NCI-H446 treated with DMSO at 0.1 percent for 48 hours (cell line): Measurements from ENCODE around the gene HAND1.
A peak's percentile ranks its signal among the peaks of the same experiment; 100 is the strongest.

ENCODE experiments used
- DNase-seq: peaks from one replicate; lab custom pipeline; 2025; lab: John Stamatoyannopoulos, UW

The HAND1 gene

DNA sequence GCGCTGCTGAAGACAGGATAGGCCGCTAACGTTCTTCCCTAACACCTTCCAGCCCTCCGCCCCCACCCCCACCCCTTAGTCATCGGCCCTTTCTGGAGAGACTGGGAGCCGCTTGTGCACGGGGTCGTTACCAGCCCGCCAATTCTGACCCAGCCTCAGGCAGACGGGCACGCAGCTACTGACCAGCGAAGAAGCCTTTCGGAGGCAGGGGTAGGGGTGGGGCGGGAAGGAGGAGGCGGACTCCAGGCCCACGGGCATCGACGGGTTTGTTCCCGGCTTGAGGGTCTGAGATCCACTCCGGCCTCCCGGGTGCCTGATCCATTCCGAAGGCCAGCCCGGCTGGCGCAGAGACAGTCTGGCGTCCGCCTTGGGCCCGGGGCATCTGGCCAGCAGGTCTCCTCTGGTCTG is 729 bp upstream of the HAND1 start:
- DNase-seq: no peak

DNA sequence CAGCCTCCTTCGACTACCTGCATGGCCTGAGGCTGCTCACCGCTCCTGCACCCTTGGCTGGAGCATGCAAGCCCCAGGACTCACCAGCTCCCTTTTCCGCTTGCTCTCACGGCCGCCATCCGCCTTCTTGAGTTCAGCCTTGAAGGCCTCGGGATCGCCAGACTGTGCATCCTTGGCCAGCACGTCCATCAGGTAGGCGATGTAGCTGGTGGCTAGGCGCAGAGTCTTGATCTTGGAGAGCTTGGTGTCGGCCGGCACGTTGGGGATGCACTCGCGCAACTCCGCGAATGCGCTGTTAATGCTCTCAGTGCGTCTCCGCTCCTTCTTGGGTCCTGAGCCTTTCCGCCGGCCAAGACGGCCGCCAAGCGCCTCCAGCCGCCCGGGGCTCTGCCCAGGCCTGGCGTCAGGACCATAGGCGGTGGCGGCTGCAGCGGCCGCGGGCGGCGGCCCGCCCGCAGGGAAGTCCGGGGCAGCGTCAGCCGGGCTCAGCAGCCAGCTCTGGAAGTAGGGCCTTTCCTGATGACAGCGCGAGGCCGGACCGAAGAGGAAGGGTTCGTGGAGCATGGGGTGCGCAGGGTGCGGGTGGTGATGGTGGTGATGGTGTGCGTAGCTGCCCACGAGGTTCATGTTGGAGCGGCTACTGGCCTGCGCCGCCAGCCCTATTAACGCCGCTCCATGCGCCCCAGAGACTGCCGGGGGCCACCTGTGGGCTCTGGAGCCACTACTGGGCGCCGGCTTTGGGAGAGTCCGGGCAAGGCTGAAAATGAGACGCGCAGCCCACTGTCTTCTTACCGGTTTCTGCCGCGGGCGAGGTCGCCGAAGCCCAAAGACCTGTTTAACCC is 424 bp downstream of the HAND1 start:
- DNase-seq: no peak

DNA sequence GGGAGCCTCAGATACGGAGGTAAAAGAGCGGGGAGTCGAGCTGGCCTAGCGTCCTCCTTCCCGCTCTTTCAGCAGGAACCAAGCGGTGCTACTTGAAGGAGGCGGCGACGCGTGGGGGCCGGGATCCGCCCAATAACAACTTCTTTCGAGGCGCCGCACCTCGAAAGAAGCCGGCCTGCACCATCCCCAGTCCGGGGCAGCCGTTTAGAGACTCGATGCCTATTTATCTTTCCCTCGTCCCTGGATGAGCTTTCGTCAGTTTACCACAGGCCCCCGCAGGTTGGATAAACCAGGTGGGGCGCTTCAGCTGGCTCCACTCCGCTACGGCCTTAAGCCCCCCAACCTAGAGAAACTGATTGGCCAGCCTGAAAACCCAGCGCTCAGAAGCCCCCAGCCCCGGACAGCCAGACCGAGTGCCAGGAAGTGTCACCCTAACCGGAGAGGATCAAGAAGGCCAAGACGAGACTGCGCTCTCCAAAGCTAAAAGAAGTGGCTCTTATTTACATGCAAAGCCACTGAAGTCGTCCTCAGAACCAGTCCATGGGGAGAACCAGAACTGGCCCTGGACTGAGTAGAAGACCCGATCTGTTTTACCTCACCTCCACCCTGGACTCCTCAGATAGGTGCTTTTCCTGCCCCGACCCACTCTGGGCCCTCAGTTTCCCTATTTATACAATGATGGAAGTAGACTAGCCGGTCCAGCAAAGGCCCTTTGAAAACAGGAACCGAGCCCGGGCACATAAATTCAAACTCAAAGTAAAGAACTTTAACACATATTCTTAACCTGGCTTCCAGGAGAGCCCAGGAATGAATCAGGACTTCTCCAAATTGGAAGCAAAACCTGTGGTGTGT is 1.4 kb downstream of the HAND1 start:
- no peak for DNase-seq

DNA sequence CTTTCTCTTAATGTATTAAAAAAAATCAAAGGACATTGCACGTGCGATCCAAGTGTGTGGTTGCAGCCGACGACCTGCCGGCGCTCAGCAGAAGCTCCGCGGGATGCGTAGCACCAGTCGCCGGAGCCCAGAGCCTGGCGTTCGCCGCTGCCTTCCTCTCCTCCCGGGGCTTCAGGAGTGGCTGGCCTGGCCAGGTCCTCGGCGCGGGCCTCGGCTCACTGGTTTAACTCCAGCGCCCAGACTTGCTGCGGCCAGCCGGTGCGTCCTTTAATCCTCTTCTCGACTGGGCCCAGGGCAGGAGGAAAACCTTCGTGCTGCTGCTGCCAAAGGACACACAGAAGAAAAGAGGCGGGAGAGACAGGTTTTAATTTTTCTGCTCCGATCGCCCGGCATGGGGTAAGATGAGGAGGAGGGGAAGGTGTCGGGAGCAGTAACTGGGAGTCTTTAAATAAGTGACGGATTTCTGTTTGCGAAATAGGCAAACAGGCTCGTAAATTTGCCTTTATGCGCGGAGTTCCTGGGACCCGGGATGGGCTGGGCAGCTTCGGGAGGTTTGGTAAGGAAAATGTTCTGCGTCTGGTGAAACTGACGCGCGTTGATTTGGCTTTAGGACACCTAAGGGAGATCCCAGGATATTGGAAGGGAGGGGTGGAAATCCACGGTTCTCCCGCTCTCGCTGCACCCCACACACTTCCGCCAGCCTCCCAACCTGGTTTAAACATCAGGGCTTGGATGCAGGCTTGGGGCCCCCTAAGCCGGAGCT is 2.3 kb downstream of the HAND1 start:
- DNase-seq: no peak

DNA sequence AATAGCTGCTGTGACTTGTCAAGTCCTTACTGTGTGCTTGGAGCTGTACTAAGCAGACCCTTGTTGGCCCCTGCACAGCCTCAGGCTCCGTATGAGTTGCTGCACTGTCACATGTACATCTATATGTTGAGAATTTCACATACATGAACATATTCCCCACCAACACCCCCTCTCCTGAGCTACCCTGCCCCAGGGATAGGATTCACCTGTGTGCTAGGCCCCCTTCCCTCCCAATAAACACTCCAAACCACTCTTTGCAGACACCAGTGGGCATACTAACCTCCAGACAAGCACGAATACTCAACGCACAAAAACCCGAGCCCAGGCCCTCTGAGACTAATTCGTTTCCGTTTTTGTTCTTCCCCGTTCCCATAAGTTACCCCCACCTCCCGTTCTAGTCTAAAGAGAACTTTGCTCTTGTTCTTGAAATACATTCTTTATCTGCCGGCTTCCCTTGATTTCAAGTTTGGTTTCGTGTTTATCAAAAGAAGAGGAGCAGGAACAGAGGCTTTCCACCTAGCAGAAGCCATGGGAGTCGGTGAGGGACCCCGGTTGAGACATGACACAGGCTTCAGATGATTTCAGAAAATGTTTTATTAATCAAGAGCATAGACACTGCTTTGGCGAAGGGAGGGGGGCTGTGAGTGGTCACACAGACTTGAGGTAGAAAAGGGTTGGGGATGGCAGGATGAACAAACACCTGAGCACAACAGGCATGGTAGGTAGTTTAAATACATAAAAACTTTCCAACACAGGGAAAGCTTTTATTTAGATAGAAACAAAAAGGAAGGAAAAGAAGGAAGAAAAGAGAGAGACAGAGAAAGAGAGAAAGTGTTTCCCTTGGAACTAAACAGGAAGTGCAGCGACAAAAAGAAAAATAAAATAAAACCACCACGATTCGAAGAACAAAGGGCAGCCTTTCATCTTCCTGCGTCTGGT is 3.4 kb downstream of the HAND1 start:
- DNase-seq: no peak

DNA sequence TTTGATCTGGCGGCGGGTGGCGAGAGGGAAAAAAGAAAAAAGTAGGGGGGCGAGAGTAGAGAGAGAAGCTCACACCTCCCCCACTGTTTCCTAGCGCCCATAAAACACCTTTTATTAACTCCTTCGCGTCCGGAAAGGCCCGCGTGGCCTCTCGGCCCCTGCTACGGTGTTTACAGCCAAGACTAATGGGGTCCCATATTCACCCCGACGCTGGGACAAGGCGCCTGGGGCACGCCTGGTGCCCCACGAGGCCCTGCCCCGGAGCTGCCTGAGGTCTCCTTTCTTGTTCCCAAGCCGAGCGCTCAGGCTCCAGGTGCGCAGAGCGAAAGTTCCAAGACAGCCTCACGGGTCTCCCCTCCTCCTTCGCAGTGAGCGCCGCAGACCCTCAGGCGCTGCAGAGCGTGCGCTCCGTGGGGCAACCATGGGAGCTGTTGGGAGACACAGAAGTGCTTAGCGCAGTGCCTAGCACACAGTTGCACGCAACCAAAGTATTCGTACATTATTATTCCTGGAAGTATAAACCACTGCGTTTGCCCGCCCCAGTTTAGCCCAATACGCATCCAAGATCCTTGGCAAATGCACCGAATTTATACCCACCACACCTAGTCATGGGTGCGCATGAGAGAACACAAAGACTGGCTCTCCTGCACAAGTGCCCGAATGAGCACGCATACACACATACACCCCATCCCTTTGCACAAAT is 4.3 kb downstream of the HAND1 start:
- DNase-seq: no peak

DNA sequence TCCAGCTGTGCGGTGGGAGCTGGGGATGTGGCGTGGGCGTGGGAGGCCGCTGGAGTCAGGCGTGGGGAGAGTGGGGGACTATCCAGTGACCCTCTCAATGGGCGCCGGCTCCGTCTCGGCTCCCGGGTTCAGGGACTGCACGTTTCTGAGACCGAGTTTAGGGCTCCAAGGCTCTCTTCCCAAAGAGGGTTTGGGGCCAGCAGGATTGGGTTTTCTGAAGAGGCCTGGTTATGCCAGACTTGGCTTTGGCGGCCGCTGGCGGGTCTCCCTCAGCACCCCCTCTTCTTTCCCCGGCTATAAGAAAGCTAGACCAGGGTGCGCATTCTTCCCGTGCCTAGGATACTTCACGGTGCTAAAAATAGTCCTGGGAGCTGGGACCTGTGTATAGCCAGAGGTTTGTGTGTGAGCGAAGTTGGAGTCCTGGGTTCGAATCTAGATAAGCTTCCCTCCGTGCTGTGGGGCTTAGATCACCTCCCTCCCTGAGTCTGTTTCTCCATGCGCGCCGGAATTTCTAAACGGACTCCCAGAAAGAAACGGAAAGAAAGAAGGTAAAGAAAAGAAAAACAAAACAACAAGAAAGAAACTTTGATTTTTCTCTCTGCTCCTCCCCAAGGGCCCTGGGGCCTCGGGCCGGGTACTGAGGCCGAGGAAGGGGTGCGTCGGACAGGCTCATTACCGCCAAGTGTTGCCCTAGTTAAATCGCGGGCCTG is 5.0 kb downstream of the HAND1 start:
- no peak for DNase-seq

DNA sequence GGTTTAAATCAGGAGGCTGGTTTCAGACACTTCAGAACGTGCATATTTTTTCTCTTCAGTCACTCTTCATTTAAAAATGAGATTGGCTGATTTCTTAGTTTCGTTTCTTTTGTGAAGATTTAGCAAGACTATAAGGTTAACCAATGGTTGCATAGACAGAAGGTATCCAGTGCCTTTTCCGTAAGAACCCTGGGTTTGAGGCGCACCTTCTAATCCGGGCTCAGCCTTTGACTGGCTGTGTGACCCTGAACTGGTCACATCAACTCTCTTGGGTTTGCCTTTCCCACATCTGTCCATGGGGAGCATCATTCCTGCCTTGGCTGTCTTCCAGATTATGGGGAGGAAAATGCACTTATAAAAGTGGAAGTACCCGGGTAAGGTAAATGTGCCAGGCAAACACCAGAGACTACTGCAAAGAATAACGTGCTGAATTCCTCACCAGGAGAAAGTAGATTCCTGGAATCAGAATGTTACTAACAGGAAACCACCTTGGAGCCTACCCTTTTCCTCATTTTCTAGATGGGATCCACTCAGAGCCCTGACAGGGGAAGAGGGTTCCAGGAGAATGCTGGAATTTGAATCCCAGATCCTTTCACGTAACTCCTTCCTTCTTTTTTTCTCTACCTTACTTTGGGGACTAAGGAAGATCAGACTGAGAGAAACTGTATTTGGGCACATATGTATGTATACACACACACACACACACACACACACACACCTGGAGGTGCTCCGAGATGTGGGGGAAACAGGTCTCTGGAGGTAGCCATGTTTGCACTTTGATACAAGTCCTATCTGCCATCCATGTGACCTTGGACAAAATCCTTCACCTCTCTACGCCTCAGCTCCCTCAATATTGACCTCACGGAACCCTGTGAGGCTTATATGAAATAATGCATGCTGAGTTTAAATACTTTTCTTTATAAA is 6.8 kb downstream of the HAND1 start:
- DNase-seq: no peak

DNA sequence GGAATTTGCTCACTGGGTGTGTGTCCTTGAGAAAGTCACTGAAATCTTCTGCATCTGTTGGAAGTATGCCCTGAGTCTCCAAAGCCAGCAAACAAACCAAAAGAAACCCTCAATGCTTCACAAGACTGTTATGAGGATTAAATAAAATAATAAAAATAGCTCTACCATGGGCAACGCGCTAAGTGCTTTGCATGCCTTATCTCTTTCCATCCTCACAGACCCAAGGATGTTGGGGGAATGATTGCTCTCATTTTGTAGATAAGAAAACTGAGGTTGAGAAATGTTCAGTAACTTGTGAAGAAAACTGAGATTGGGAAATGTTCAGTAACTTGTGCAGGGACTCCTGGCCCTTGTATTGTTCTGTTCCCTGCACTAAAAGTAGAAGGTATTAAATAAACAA is 7.9 kb downstream of the HAND1 start:
- DNase-seq: no peak

DNA sequence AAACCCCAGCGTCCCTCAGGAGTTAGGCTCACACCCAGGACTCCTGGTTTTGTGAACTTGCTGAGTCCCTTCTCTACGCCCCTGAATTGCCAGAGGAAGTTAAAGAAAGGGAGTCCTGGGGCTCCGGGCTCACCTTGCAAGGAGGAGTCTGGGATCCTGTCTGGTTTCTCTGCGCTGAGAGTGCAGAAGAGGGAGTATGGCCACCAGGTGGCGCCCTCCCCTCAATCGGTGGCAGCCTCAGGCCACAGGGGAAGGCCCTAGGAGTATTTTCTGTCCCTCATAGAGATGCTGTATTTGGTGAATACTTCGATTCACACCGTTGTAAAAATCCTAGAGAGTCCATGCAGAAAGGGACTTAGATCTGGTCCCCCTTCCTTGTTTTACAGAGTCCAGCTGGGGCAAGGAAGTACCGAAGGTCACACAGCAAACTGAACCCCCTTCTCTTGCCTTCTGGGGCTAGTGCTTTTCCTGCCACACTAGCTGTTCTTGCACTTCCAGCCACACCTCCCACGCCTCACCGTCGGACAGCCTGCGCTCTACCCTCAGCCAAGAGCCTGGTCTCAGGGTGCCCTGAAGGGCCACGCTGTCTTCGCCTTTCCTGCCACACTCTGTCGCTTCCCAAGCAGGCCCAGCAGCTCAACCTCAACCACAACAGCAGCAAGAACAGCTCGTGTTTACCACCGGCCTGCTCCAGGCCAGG is 10.2 kb downstream of the HAND1 start:
- peak; percentile 10 for DNase-seq

DNA sequence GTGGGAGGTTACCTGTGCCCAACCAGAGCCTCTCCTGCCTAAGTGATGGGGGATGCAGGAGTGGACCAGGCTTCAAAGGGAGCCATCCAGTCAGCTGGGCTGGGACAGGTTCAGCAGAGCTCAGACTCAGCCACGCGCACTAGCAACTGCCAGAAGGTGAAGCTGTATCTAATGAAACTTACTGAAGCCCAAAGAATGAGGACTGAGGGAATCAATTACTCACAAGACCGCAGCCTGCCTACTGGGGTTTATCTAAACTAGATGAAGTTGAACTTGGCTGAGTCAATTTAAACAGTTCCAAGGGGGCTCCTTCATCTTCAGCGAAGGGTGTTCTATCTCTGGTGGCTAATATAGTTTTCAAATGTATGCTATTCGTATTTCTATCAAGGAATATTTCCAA is 11.4 kb downstream of the HAND1 start:
- no peak for DNase-seq

DNA sequence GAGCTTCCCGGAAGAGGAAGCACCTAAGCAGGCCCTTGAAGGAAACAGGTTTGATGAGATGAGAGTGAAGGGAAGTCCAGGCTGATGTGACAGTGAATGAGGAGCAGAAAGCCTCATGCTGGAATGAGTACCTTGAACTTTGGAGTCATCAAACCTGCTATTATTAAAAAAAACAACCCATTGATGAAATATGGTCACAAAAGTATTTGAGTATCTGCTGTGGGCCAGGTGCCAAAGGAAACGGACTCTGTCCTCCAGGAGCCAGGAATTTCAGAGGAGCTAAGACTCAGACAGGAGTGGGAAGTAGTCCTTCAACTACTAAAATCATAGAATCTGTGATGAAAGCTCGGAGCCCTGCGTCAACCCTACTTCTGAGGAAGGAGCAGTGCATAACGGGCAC is 11.9 kb downstream of the HAND1 start:
- DNase-seq: no peak

DNA sequence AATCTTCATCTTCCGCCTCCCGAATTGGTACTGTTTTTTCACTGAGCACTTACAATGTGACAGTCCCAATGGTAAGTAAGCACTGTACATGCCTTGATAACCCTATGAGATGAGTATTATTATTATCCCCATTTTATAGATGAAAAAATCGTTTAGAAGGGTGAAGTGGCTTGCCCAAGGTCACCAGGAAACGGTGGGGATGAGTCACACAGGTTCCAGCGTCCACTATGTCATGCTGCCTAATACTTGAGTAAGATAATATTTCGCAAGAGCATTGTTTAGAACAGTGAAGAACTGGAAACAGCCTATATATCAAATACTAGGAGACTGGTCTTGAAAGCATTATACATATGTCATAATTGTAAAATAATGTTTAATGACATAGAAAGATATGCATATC is 12.9 kb downstream of the HAND1 start:
- no peak for DNase-seq

DNA sequence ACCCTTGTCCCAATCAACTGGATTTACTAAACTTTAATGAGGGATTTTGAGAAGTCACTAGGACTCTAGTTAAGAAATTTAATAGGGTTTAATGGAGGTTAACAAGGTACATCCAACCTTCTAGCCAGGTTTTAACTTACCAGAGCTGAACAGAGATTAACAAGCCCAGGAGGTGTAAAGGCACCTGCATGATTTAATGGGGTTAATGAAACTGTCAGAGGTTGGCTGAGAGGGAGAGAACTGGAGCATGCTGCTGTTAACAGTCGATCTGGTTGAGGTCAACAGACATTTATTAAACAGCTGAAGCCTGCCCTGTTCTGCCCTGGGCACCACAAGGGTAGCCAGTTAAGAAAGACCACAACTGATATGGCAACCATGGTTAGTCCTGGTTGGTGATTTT is 13.6 kb downstream of the HAND1 start:
- no peak for DNase-seq

DNA sequence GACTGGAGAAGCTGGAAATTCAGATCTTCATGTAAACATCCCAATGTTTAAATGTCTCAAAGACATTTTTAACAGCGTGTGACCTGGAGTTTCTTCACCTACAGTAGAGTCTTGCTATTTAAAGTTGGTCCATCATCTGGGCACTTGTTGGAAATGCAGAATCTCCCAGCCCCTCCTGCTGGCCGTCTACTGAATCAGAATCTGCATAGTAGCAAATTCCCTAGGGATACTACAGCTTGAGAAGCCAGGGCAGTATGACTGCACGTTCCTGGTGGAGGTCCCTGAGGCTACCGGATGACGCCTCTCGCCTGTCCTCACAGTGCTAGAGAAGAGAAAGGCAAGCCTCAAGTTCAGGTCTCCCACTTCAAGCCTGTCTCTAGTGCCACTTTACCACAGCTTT is 16.5 kb downstream of the HAND1 start:
- no peak for DNase-seq

DNA sequence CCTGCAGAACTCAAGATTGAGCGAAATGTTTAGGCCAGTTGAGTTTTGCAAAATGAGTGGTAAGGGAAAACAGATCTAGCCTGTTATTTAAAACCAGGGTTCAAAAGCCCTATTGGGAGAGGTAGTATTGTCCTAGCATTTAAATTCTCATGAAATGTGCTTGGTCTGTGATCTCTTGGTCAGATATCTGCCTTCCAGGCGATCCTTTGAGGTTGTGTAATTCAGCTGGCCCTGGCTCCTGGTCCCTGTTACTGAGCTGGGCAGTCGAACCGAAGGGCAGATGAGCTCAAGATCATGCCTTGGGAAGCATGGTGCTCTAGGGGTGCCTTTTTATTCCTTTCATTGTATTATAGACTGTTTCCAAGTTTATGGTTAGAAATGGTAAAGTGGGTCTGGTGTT is 17.9 kb downstream of the HAND1 start:
- DNase-seq: no peak

DNA sequence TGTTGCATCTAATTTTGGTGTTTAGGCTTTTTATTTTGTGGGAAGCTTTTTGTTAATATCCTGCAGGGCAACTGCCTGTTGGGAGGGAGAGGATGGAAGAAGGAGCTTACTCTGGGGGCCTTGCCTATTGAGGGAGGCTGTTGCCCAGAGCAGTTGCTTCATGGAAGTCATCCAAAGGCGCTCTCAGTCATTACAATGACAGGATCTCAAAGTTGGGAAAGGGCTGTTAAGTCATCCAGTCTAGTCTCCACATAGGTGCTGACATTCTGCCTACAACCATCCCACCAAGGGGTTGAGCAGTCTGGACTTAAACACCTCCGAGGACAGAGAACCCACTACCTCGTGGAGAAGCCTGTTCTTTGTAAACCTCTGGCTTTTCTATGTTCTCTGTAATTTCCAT is 19.0 kb downstream of the HAND1 start:
- DNase-seq: no peak

DNA sequence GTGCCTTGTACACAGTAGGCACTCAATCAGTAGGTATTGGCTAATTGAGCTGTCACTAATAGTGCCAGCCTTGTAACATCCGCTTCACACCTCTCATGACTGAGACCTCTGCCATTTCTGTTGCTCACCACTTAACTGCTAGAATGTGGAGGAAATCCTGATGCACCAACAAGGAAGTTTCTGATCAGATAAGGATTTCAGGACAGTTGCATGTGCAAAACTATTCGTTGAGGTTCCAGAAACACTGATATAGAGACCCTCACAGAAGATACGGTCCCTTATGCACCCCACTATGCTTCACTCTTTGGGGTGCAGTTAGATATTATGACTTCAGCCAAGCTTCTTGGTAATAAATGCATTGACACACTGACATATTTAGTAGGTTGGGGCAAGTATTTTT is 21.5 kb downstream of the HAND1 start:
- no peak for DNase-seq
